ENCODE measurements around the gene THOC2. TPM values are rescaled to one million over a fixed set of nuclear protein-coding genes. Genes with fewer than 3 reads are reported as not detected.

Gene THOC2
- total and polyA plus RNA-seq, 9 of the 15 experiments (the other 6 are each of a cell fraction or from before 2014, with no cell fraction given) = 131 to 234 (median 192) TPM

- no peak for TF ChIP-seq CEBPG (CRISPR knock-in tag; IDR thresholded peaks at IDR 0.05)
- no peak for TF ChIP-seq CEBPG (tag; conservative IDR thresholded peaks at IDR 0.05 in 1 of 2, IDR thresholded peaks at IDR 0.05 in 1 of 2)
- no peak for TF ChIP-seq MEF2A (IDR thresholded peaks at IDR 0.05; ENCODE audit: control insufficient read depth, low read depth, low read length)
- no peak for TF ChIP-seq MTF1 (CRISPR knock-in tag; IDR thresholded peaks at IDR 0.05; ENCODE audit: borderline replicate concordance)
Measured at GRCh38 chrX:123562342-123563146, 170.3 kb downstream of the THOC2 start (continued).

DNA sequence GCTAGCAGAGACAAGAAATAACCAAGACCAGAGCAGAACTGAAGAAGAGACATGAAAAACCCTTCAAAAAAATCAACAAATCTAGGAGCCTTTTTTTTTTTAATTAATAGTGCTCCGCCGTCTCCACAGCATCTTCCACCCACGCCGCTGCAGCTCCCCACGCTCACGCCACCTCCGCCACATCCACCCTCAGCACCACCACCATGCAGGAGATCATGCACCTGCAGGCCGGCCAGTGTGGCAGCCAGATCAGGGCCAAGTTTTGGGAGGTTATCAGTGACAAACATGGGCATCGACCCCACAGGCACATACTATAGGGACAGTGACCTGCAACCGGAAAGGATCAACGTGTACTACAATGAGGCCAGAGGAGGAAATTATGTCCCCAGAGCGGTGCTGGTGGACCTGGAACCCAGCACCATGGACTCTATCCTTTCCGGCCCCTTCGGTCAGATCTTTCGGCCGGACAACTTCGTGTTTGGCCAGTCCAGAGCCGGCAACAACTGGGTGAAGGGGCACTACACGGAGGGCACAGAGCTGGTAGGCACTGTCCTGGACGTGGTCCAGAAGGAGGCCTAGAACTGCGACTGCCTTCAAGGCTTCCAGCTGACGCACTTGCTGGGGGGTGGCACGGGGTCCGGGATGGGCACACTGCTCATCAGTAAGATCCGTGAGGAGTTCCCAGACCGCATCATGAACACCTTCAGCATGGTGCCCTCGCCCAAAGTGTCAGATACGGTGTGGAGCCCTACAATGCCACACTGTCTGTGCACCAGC lies 171.2 kb downstream of the THOC2 start:
- no peaks in the 10 kb centered on the region for H3K4me1 ChIP-seq (replicated peaks in 1 of 2; ENCODE audit: control insufficient read depth in 2 of 2, insufficient read depth in 2 of 2, low read length in 2 of 2)

More for the DNA sequence above, 171.2 kb downstream of the THOC2 start:
- Histone ChIP-seq H3K9me1 (ENCODE audit: control insufficient read depth, insufficient read depth, low read length) (no peaks in the 10 kb centered on the region), H3K9me3 (replicated peaks; ENCODE audit: control insufficient read depth, insufficient read depth, low read depth, low read length) (no peaks in the 10 kb centered on the region), H4K20me1 (replicated peaks; ENCODE audit: control insufficient read depth, insufficient read depth, low read length) (no peaks in the 10 kb centered on the region), H3K79me2 (ENCODE audit: control insufficient read depth, insufficient read depth, low read length) (no peaks in the 10 kb centered on the region), H3K27ac (ENCODE audit: extremely low read depth, low read depth, low read length) (no peak overlapping the region), H3K9ac (ENCODE audit: insufficient read depth in 1 of 2, low read depth in 2 of 2, low read length in 2 of 2) (no peak overlapping the region), H3K27me3 (ENCODE audit: control insufficient read depth in 2 of 2, insufficient read depth in 2 of 2, low read length in 2 of 2) (peaks cover 0 to 10% of the 10 kb centered on the region in 2 experiments; a peak in 1 of 5 replicates), H3K4me2 (ENCODE audit: insufficient read depth, low read length) (no peak overlapping the region), H2AFZ (ENCODE audit: low read depth, low read length) (no peak overlapping the region), H3K36me3 (ENCODE audit: control insufficient read depth, insufficient read depth, low read length) (no peaks in the 10 kb centered on the region), H3K4me3 (no peak overlapping the region)
- 16% methylated on average over 17 of the region's 28 CpGs for WGBS (ENCODE audit: insufficient coverage, low coverage, missing lambda C conversion rate)
- no peak for DNase-seq (ENCODE audit: extremely low read depth in 1 of 4, low spot score in 3 of 4)
- no peak for TF ChIP-seq ZNF274 (IDR thresholded peaks at IDR 0.05; ENCODE audit: borderline replicate concordance, low read depth, low read length)
- TF ChIP-seq ZKSCAN3 (CRISPR knock-in tag; IDR thresholded peaks at IDR 0.05) = no peak
- TF ChIP-seq, protein P1, sequence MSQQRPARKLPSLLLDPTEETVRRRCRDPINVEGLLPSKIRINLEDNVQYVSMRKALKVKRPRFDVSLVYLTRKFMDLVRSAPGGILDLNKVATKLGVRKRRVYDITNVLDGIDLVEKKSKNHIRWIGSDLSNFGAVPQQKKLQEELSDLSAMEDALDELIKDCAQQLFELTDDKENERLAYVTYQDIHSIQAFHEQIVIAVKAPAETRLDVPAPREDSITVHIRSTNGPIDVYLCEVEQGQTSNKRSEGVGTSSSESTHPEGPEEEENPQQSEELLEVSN (IDR thresholded peaks at IDR 0.05; ENCODE audit: borderline replicate concordance in 1 of 2, extremely low read depth in 1 of 2, insufficient read depth in 1 of 2, insufficient read length in 1 of 2, low read depth in 1 of 2, low read length in 1 of 2, poor library complexity in 1 of 2, severe bottlenecking in 1 of 2) = no peak
- TF ChIP-seq ZNF668 (CRISPR knock-in tag; IDR thresholded peaks at IDR 0.05) = no peak
- TF ChIP-seq POLR2H (tag; IDR thresholded peaks at IDR 0.05; ENCODE audit: low read depth) = no peak
- no peak for TF ChIP-seq ARHGAP35 (IDR thresholded peaks at IDR 0.05; ENCODE audit: partially characterized antibody)
- no peak for TF ChIP-seq NR2C1 (IDR thresholded peaks at IDR 0.05)
- TF ChIP-seq NR2C1 (tag; IDR thresholded peaks at IDR 0.05) = no peak
- TF ChIP-seq ATF2 (CRISPR knock-in tag; IDR thresholded peaks at IDR 0.05) = no peak
- TF ChIP-seq HNRNPUL1 (IDR thresholded peaks at IDR 0.05; ENCODE audit: low read length) = no peak
- no peak for TF ChIP-seq ZNF778 (CRISPR knock-in tag; IDR thresholded peaks at IDR 0.05)
- intact Hi-C loops (cut with micrococcal nuclease) (no loop called here), in situ Hi-C loops (cut with MboI) (no loop called here)
- CTCF ChIA-PET (ENCODE audit: low intra/inter-chr PET ratio) = no interaction called here
- FAIRE-seq = no peak
- POLR2A ChIA-PET = no interaction called here
- no peak for ATAC-seq
- BruUV-seq (replicated peaks) = no TSS peak
